Measurements from ENCODE around the gene MPPED1.

The MPPED1 gene

GRCh38 chr22:43419371-43420080, 7.7 kb downstream of the MPPED1 start:
- no peaks in the 10 kb centered on the region for H3K36me3 ChIP-seq (ENCODE audit: low read length)
- no peaks in the 10 kb centered on the region for H3K9me3 ChIP-seq (ENCODE audit: insufficient read depth, low read length)
- H3K9me2 ChIP-seq (replicated peaks; ENCODE audit: insufficient read depth, low read length) = no peaks in the 10 kb centered on the region
- TF ChIP-seq, protein P1, sequence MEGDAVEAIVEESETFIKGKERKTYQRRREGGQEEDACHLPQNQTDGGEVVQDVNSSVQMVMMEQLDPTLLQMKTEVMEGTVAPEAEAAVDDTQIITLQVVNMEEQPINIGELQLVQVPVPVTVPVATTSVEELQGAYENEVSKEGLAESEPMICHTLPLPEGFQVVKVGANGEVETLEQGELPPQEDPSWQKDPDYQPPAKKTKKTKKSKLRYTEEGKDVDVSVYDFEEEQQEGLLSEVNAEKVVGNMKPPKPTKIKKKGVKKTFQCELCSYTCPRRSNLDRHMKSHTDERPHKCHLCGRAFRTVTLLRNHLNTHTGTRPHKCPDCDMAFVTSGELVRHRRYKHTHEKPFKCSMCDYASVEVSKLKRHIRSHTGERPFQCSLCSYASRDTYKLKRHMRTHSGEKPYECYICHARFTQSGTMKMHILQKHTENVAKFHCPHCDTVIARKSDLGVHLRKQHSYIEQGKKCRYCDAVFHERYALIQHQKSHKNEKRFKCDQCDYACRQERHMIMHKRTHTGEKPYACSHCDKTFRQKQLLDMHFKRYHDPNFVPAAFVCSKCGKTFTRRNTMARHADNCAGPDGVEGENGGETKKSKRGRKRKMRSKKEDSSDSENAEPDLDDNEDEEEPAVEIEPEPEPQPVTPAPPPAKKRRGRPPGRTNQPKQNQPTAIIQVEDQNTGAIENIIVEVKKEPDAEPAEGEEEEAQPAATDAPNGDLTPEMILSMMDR (IDR thresholded peaks at IDR 0.05; ENCODE audit: insufficient read depth, low read length, poor library complexity, severe bottlenecking) = no peak
- TF ChIP-seq EZH2phosphoT487 (conservative IDR thresholded peaks at IDR 0.05; ENCODE audit: low read length) = no peak
- H3K27me3 ChIP-seq (ENCODE audit: low read length) = no peaks in the 10 kb centered on the region
- H3K79me2 ChIP-seq (ENCODE audit: insufficient read depth, low read length) = no peaks in the 10 kb centered on the region
- H4K20me1 ChIP-seq (ENCODE audit: low read depth, low read length) = no peaks in the 10 kb centered on the region
- H3F3A ChIP-seq (ENCODE audit: insufficient read depth) = no peaks in the 10 kb centered on the region
- H2AFZ ChIP-seq (ENCODE audit: low read depth, low read length, severe bottlenecking) = no peak overlapping the region
- H3K4me2 ChIP-seq (ENCODE audit: low read depth, low read length, poor library complexity, severe bottlenecking) = no peak overlapping the region
- no peak overlapping the region for H3K4me3 ChIP-seq (ENCODE audit: insufficient read depth, low read length, poor library complexity, severe bottlenecking)
- H3K27ac ChIP-seq (ENCODE audit: low read depth, low read length) = no peak overlapping the region
- H3K9ac ChIP-seq (ENCODE audit: low read length) = no peak overlapping the region

DNA sequence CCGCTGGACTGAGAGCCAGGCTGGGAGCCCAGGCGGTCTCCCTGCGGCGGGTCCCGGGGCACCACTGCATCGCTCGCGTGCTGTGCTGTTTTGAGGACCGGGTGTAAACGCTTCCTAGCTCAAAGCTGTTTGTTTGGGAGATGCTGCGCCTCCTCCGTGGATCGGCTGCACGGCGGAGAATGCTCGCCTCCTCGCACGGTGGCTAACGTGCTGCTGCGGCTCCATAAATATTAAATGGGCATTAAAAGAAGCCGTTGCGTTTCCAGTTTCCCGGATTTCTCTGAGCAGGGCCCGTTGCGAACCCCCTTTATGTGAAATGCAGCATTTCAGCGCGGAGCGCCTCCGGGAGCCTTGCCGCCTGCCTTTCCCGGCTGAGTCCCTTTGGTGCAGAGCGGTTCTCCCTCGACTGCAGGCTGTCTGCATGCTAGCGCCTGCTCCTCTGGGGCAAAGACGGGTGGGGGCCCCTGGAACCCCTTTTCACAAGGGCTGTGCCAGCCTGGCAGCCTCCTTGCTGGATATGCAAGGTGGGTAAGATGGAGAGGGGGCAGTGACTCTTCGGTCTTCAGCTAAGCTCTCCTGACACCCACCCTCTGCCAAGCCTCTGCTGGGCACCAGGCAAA, 9.3 kb downstream of the MPPED1 start:
- H3K9me3 ChIP-seq (ENCODE audit: insufficient read depth, low read length) = no peaks in the 10 kb centered on the region
- H3K4me3 ChIP-seq (ENCODE audit: insufficient read depth, low read length, poor library complexity, severe bottlenecking) = no peak overlapping the region
- TF ChIP-seq EZH2phosphoT487 (conservative IDR thresholded peaks at IDR 0.05; ENCODE audit: low read length) = no peak
- TF ChIP-seq, protein P1 (IDR thresholded peaks at IDR 0.05; ENCODE audit: insufficient read depth, low read length, poor library complexity, severe bottlenecking) = no peak
- no peak overlapping the region for H3K4me2 ChIP-seq (ENCODE audit: low read depth, low read length, poor library complexity, severe bottlenecking)
- no peak overlapping the region for H3K27ac ChIP-seq (ENCODE audit: low read depth, low read length)
- H3K36me3 ChIP-seq (ENCODE audit: low read length) = no peaks in the 10 kb centered on the region
- H3F3A ChIP-seq (ENCODE audit: insufficient read depth) = no peaks in the 10 kb centered on the region
- H3K9me2 ChIP-seq (replicated peaks; ENCODE audit: insufficient read depth, low read length) = no peaks in the 10 kb centered on the region
- H3K27me3 ChIP-seq (ENCODE audit: low read length) = no peaks in the 10 kb centered on the region
- no peaks in the 10 kb centered on the region for H3K79me2 ChIP-seq (ENCODE audit: insufficient read depth, low read length)
- no peak overlapping the region for H3K9ac ChIP-seq (ENCODE audit: low read length)
- no peaks in the 10 kb centered on the region for H4K20me1 ChIP-seq (ENCODE audit: low read depth, low read length)
- no peak overlapping the region for H2AFZ ChIP-seq (ENCODE audit: low read depth, low read length, severe bottlenecking)

- Histone ChIP-seq H3K9ac (ENCODE audit: low read length) (no peak overlapping the region), H3K9me3 (ENCODE audit: insufficient read depth, low read length) (no peaks in the 10 kb centered on the region), H2AFZ (ENCODE audit: low read depth, low read length, severe bottlenecking) (no peak overlapping the region), H3K79me2 (ENCODE audit: insufficient read depth, low read length) (no peaks in the 10 kb centered on the region), H3K4me2 (ENCODE audit: low read depth, low read length, poor library complexity, severe bottlenecking) (no peak overlapping the region), H3K36me3 (ENCODE audit: low read length) (no peaks in the 10 kb centered on the region), H4K20me1 (ENCODE audit: low read depth, low read length) (no peaks in the 10 kb centered on the region), H3K27me3 (ENCODE audit: low read length) (no peaks in the 10 kb centered on the region), H3K4me3 (ENCODE audit: insufficient read depth, low read length, poor library complexity, severe bottlenecking) (no peak overlapping the region), H3F3A (ENCODE audit: insufficient read depth) (no peaks in the 10 kb centered on the region), H3K9me2 (replicated peaks; ENCODE audit: insufficient read depth, low read length) (no peaks in the 10 kb centered on the region), H3K27ac (ENCODE audit: low read depth, low read length) (no peak overlapping the region)
- no peak for TF ChIP-seq EZH2phosphoT487 (conservative IDR thresholded peaks at IDR 0.05; ENCODE audit: low read length)
- TF ChIP-seq, protein P1 (IDR thresholded peaks at IDR 0.05; ENCODE audit: insufficient read depth, low read length, poor library complexity, severe bottlenecking) = no peak
Observed at GRCh38 chr22:43421914-43422615, 10.3 kb downstream of the MPPED1 start.

All from SU-DHL-6 (cell line).